ENCODE measurements around the gene CARS1.

The CARS1 gene

GRCh38 chr11:3080733-3081385 is 23.6 kb upstream of the CARS1 start:
- WGBS (ENCODE audit: insufficient coverage): 95% methylated on average over 9 of the region's 13 CpGs
- Histone ChIP-seq H3K9me3 (ENCODE audit: control extremely low read depth in 1 of 5, control insufficient read depth in 4 of 5, insufficient read depth in 2 of 5, low read depth in 1 of 5, low read length in 4 of 5) (no peaks in the 10 kb centered on the region), H3K27ac (ENCODE audit: insufficient read depth in 1 of 2, low read depth in 1 of 2, low read length in 2 of 2, poor library complexity in 1 of 2, severe bottlenecking in 2 of 2) (no peak overlapping the region), H3K36me3 (ENCODE audit: control insufficient read depth in 4 of 4, insufficient read depth in 4 of 4, low read length in 3 of 4) (no peaks in the 10 kb centered on the region), H3K4me3 (ENCODE audit: control insufficient read depth in 1 of 7, extremely low read depth in 1 of 7, insufficient read depth in 4 of 7, low read depth in 2 of 7, low read length in 6 of 7) (no peak overlapping the region), H3K27me3 (replicated peaks in 2 of 5; ENCODE audit: control insufficient read depth in 4 of 5, insufficient read depth in 5 of 5, low read length in 4 of 5) (peaks cover 0 to 2% (median 0%) of the 10 kb centered on the region in 5 experiments), H3K4me1 (ENCODE audit: control extremely low read depth in 1 of 4, control insufficient read depth in 4 of 4, insufficient read depth in 4 of 4, low read length in 3 of 4) (no peaks in the 10 kb centered on the region)
- CTCF ChIA-PET: interaction anchor here (1.5 kb wide), 1 partner anchor 17 kb away, joined by 4 read pairs; no protein-coding TSS in a partner anchor
- DNase-seq: no peak
- POLR2A ChIA-PET: no interaction called here

- no peak overlapping the region for H3K27ac ChIP-seq (ENCODE audit: insufficient read depth in 1 of 2, low read depth in 1 of 2, low read length in 2 of 2, poor library complexity in 1 of 2, severe bottlenecking in 2 of 2)
- DNase-seq: no peak
- ChIA-PET CTCF (no interaction called here), POLR2A (no interaction called here)
- peaks cover 0 to 2% (median 0%) of the 10 kb centered on the region in 5 experiments for H3K27me3 ChIP-seq (replicated peaks in 2 of 5; ENCODE audit: control insufficient read depth in 4 of 5, insufficient read depth in 5 of 5, low read length in 4 of 5)
- no peak overlapping the region for H3K4me3 ChIP-seq (ENCODE audit: control insufficient read depth in 1 of 7, extremely low read depth in 1 of 7, insufficient read depth in 4 of 7, low read depth in 2 of 7, low read length in 6 of 7)
- no peaks in the 10 kb centered on the region for H3K9me3 ChIP-seq (ENCODE audit: control extremely low read depth in 1 of 5, control insufficient read depth in 4 of 5, insufficient read depth in 2 of 5, low read depth in 1 of 5, low read length in 4 of 5)
- WGBS (ENCODE audit: insufficient coverage): no CpG with 5 or more reads among the region's 1 CpG
- H3K4me1 ChIP-seq (ENCODE audit: control extremely low read depth in 1 of 4, control insufficient read depth in 4 of 4, insufficient read depth in 4 of 4, low read length in 3 of 4): no peaks in the 10 kb centered on the region
- H3K36me3 ChIP-seq (ENCODE audit: control insufficient read depth in 4 of 4, insufficient read depth in 4 of 4, low read length in 3 of 4): no peaks in the 10 kb centered on the region
Measured at GRCh38 chr11:3080104-3080503, 22.9 kb upstream of the CARS1 start.

- Histone ChIP-seq H3K4me3 (ENCODE audit: control insufficient read depth in 1 of 7, extremely low read depth in 1 of 7, insufficient read depth in 4 of 7, low read depth in 2 of 7, low read length in 6 of 7) (no peak overlapping the region), H3K36me3 (ENCODE audit: control insufficient read depth in 4 of 4, insufficient read depth in 4 of 4, low read length in 3 of 4) (no peaks in the 10 kb centered on the region), H3K27ac (ENCODE audit: insufficient read depth in 1 of 2, low read depth in 1 of 2, low read length in 2 of 2, poor library complexity in 1 of 2, severe bottlenecking in 2 of 2) (no peak overlapping the region), H3K27me3 (replicated peaks in 2 of 5; ENCODE audit: control insufficient read depth in 4 of 5, insufficient read depth in 5 of 5, low read length in 4 of 5) (no peaks in the 10 kb centered on the region), H3K9me3 (ENCODE audit: control extremely low read depth in 1 of 5, control insufficient read depth in 4 of 5, insufficient read depth in 2 of 5, low read depth in 1 of 5, low read length in 4 of 5) (no peaks in the 10 kb centered on the region), H3K4me1 (ENCODE audit: control extremely low read depth in 1 of 4, control insufficient read depth in 4 of 4, insufficient read depth in 4 of 4, low read length in 3 of 4) (no peaks in the 10 kb centered on the region)
- ChIA-PET POLR2A (no interaction called here), CTCF (no interaction called here)
- DNase-seq: no peak
- 90% methylated on average over 15 of the region's 16 CpGs for WGBS (ENCODE audit: insufficient coverage)
Measured at GRCh38 chr11:3077846-3078440, 20.7 kb upstream of the CARS1 start.

- Histone ChIP-seq H3K9me3 (ENCODE audit: control extremely low read depth in 1 of 5, control insufficient read depth in 4 of 5, insufficient read depth in 2 of 5, low read depth in 1 of 5, low read length in 4 of 5) (no peaks in the 10 kb centered on the region), H3K4me3 (ENCODE audit: control insufficient read depth in 1 of 7, extremely low read depth in 1 of 7, insufficient read depth in 4 of 7, low read depth in 2 of 7, low read length in 6 of 7) (no peak overlapping the region), H3K27ac (ENCODE audit: insufficient read depth in 1 of 2, low read depth in 1 of 2, low read length in 2 of 2, poor library complexity in 1 of 2, severe bottlenecking in 2 of 2) (no peak overlapping the region), H3K27me3 (replicated peaks in 2 of 5; ENCODE audit: control insufficient read depth in 4 of 5, insufficient read depth in 5 of 5, low read length in 4 of 5) (no peaks in the 10 kb centered on the region), H3K4me1 (ENCODE audit: control extremely low read depth in 1 of 4, control insufficient read depth in 4 of 4, insufficient read depth in 4 of 4, low read length in 3 of 4) (no peaks in the 10 kb centered on the region), H3K36me3 (ENCODE audit: control insufficient read depth in 4 of 4, insufficient read depth in 4 of 4, low read length in 3 of 4) (no peaks in the 10 kb centered on the region)
- POLR2A ChIA-PET: no interaction called here
- CTCF ChIA-PET: interaction anchor here (2.0 kb wide), 1 partner anchor 14 kb away, joined by 7 read pairs; no protein-coding TSS in a partner anchor
- DNase-seq: no peak
- WGBS (ENCODE audit: insufficient coverage): 96% methylated on average over 9 of the region's 11 CpGs
Measured at GRCh38 chr11:3077189-3077836, 20.1 kb upstream of the CARS1 start.

GRCh38 chr11:3074912-3075589 is 17.8 kb upstream of the CARS1 start:
- POLR2A ChIA-PET: no interaction called here

GRCh38 chr11:3073029-3073435 is 15.8 kb upstream of the CARS1 start:
- CTCF ChIA-PET: interaction anchor here (1.1 kb wide), 1 partner anchor 19 kb away, joined by 3 read pairs; no protein-coding TSS in a partner anchor
- Histone ChIP-seq H3K27me3 (replicated peaks in 2 of 5; ENCODE audit: control insufficient read depth in 4 of 5, insufficient read depth in 5 of 5, low read length in 4 of 5) (peaks cover 0 to 2% (median 0%) of the 10 kb centered on the region in 5 experiments), H3K36me3 (ENCODE audit: control insufficient read depth in 4 of 4, insufficient read depth in 4 of 4, low read length in 3 of 4) (no peaks in the 10 kb centered on the region), H3K9me3 (ENCODE audit: control extremely low read depth in 1 of 5, control insufficient read depth in 4 of 5, insufficient read depth in 2 of 5, low read depth in 1 of 5, low read length in 4 of 5) (no peaks in the 10 kb centered on the region), H3K4me1 (ENCODE audit: control extremely low read depth in 1 of 4, control insufficient read depth in 4 of 4, insufficient read depth in 4 of 4, low read length in 3 of 4) (no peaks in the 10 kb centered on the region), H3K4me3 (ENCODE audit: control insufficient read depth in 1 of 7, extremely low read depth in 1 of 7, insufficient read depth in 4 of 7, low read depth in 2 of 7, low read length in 6 of 7) (no peak overlapping the region), H3K27ac (ENCODE audit: insufficient read depth in 1 of 2, low read depth in 1 of 2, low read length in 2 of 2, poor library complexity in 1 of 2, severe bottlenecking in 2 of 2) (no peak overlapping the region)
- POLR2A ChIA-PET: no interaction called here
- 100% methylated on average over 3 of the region's 3 CpGs for WGBS (ENCODE audit: insufficient coverage)
- DNase-seq: no peak

More at GRCh38 chr11:3074912-3075589, 17.8 kb upstream of the CARS1 start:
- CTCF ChIA-PET: interaction anchor here (0.9 kb wide), 1 partner anchor 115 kb away, joined by 4 read pairs; no protein-coding TSS in a partner anchor
- H3K9me3 ChIP-seq (ENCODE audit: control extremely low read depth in 1 of 5, control insufficient read depth in 4 of 5, insufficient read depth in 2 of 5, low read depth in 1 of 5, low read length in 4 of 5): no peaks in the 10 kb centered on the region
- WGBS (ENCODE audit: insufficient coverage): 84% methylated on average over 5 of the region's 8 CpGs
- H3K27ac ChIP-seq (ENCODE audit: insufficient read depth in 1 of 2, low read depth in 1 of 2, low read length in 2 of 2, poor library complexity in 1 of 2, severe bottlenecking in 2 of 2): no peak overlapping the region
- H3K27me3 ChIP-seq (replicated peaks in 2 of 5; ENCODE audit: control insufficient read depth in 4 of 5, insufficient read depth in 5 of 5, low read length in 4 of 5): no peaks in the 10 kb centered on the region
- no peaks in the 10 kb centered on the region for H3K4me1 ChIP-seq (ENCODE audit: control extremely low read depth in 1 of 4, control insufficient read depth in 4 of 4, insufficient read depth in 4 of 4, low read length in 3 of 4)
- no peaks in the 10 kb centered on the region for H3K36me3 ChIP-seq (ENCODE audit: control insufficient read depth in 4 of 4, insufficient read depth in 4 of 4, low read length in 3 of 4)
- no peak for DNase-seq
- no peak overlapping the region for H3K4me3 ChIP-seq (ENCODE audit: control insufficient read depth in 1 of 7, extremely low read depth in 1 of 7, insufficient read depth in 4 of 7, low read depth in 2 of 7, low read length in 6 of 7)

Data from common myeloid progenitor, CD34-positive (primary cell).